Activated CD8-positive, alpha-beta memory T cell treated with anti-CD3 and anti-CD28 coated beads, Interleukin-2, amount 50 U/mL, for 4 hours (primary cell): ENCODE results near the gene PAIP1.
A peak's percentile ranks its signal among the peaks of the same experiment; 100 is the strongest.
"Not testable (repeated sequence)": the region's sequence is repeated elsewhere in the genome, so short reads cannot be mapped to it uniquely, and the experiment has no call there.

Source experiments
- DNase-seq: peaks from one replicate; pipeline ENCODE4 v3.0.0-alpha.2; 2020

Gene PAIP1

GRCh38 chr5:43570450-43571158, 13.7 kb upstream of the PAIP1 start:
- no peak for DNase-seq

- DNase-seq, result no peak
Observed at GRCh38 chr5:43569236-43569746, 12.4 kb upstream of the PAIP1 start.

GRCh38 chr5:43567967-43568366, 11.1 kb upstream of the PAIP1 start:
- no peak for DNase-seq

GRCh38 chr5:43565043-43565442, 8.2 kb upstream of the PAIP1 start:
- no peak for DNase-seq

GRCh38 chr5:43564289-43564850, 7.5 kb upstream of the PAIP1 start:
- DNase-seq, result no peak

GRCh38 chr5:43563321-43563720, 6.4 kb upstream of the PAIP1 start:
- no peak for DNase-seq

GRCh38 chr5:43561356-43561755, 4.5 kb upstream of the PAIP1 start:
- no peak for DNase-seq

GRCh38 chr5:43560128-43560527, 3.3 kb upstream of the PAIP1 start:
- DNase-seq, result no peak

GRCh38 chr5:43556607-43556856, 345 bp downstream of the PAIP1 start:
- not testable (repeated sequence) for DNase-seq

GRCh38 chr5:43555895-43556606, 826 bp downstream of the PAIP1 start:
- DNase-seq, result peak; percentile 55

GRCh38 chr5:43554497-43554896, 2.4 kb downstream of the PAIP1 start:
- DNase-seq, result no peak

- no peak for DNase-seq
Observed at GRCh38 chr5:43553381-43553780, 3.5 kb downstream of the PAIP1 start.

- no peak for DNase-seq
Observed at GRCh38 chr5:43551731-43552130, 5.1 kb downstream of the PAIP1 start.

- not testable (repeated sequence) for DNase-seq
Observed at GRCh38 chr5:43549272-43549671, 7.6 kb downstream of the PAIP1 start.

- DNase-seq, result no peak
Observed at GRCh38 chr5:43548358-43548757, 8.5 kb downstream of the PAIP1 start.

- DNase-seq, result no peak
Observed at GRCh38 chr5:43547532-43547931, 9.3 kb downstream of the PAIP1 start.

GRCh38 chr5:43543434-43543833, 13.4 kb downstream of the PAIP1 start:
- no peak for DNase-seq

- no peak for DNase-seq
Observed at GRCh38 chr5:43540746-43541145, 16.1 kb downstream of the PAIP1 start.

- DNase-seq, result no peak
Observed at GRCh38 chr5:43536972-43537371, 19.9 kb downstream of the PAIP1 start.

- no peak for DNase-seq
Observed at GRCh38 chr5:43533646-43534045, 23.2 kb downstream of the PAIP1 start.

GRCh38 chr5:43530648-43531047, 26.2 kb downstream of the PAIP1 start:
- no peak for DNase-seq

GRCh38 chr5:43523662-43524072, 33.2 kb downstream of the PAIP1 start:
- DNase-seq, result no peak

GRCh38 chr5:43520615-43521014, 36.3 kb downstream of the PAIP1 start:
- DNase-seq, result no peak

- DNase-seq, result no peak
Observed at GRCh38 chr5:43515678-43516048, 41.2 kb downstream of the PAIP1 start.
